Naive B cell (primary cell): ENCODE data around the gene LYRM9. TPM values are rescaled to one million over a fixed set of nuclear protein-coding genes. Genes with fewer than 3 reads are reported as not detected.
"Not testable (repeated sequence)": the region's sequence is repeated elsewhere in the genome, so short reads cannot be mapped to it uniquely, and the experiment has no call there.

Experiments
- ATAC-seq, 2 donors: fragments of 150-1000 bp; cut with Tn5 transposase; 2 replicates each; pipeline ENCODE4 v1.10.0; 2021; ENCODE audit warnings: low read depth in 2 of 2, mild to moderate bottlenecking in 2 of 2, moderate library complexity in 2 of 2
- DNase-seq: peaks from one replicate; pipeline ENCODE4 v3.0.0; 2022
- H3K27ac Mint-ChIP-seq, 6 donors: one replicate each; pipeline ENCODE4 v1.8.0; 2020 to 2022; ENCODE audit warnings: mild to moderate bottlenecking in 6 of 6, mixed read lengths in 6 of 6, moderate library complexity in 5 of 6, inconsistent platforms in 2 of 6
- H3K27me3 Mint-ChIP-seq, 3 donors: one replicate each; pipeline ENCODE4 v1.8.0; 2021 to 2022; ENCODE audit warnings: mixed read lengths in 3 of 3, mild to moderate bottlenecking in 1 of 3
- H3K36me3 Mint-ChIP-seq, 2 donors: one replicate each; pipeline ENCODE4 v1.8.0; 2020 to 2022; ENCODE audit warnings: mixed read lengths in 2 of 2, inconsistent platforms in 1 of 2, mild to moderate bottlenecking in 1 of 2
- H3K4me1 Mint-ChIP-seq, 3 donors: one replicate each; pipeline ENCODE4 v1.8.0; 2020 to 2022; ENCODE audit warnings: mixed read lengths in 3 of 3, inconsistent platforms in 1 of 3, mild to moderate bottlenecking in 1 of 3, moderate library complexity in 1 of 3
- H3K4me3 Mint-ChIP-seq, 8 donors: one replicate each; pipeline ENCODE4 v1.8.0; 2020 to 2022; ENCODE audit warnings: mild to moderate bottlenecking in 8 of 8, mixed read lengths in 8 of 8, moderate library complexity in 8 of 8, inconsistent platforms in 2 of 8
- H3K9me3 Mint-ChIP-seq, 7 donors: one replicate each; pipeline ENCODE4 v1.8.0; 2020 to 2022; ENCODE audit warnings: mixed read lengths in 7 of 7, mild to moderate bottlenecking in 5 of 7, inconsistent platforms in 2 of 7, moderate library complexity in 1 of 7
- polyA plus RNA-seq, 6 donors: library from polyadenylated mRNA; unstranded; fragments of 300-500 nt; fragmentation: Illumina TruSeq; gene quantifications; one replicate each; pipeline ENCODE4 v1.2.3, GENCODE V29; 2021; ENCODE audit warnings: low read depth in 6 of 6

Gene LYRM9
- polyA plus RNA-seq, 6 donors from 2014 or later: 16.7 to 29.0 (median 25.3) TPM

GRCh38 chr17:27839571-27840405 lies 53.4 kb downstream of the LYRM9 start:
- ATAC-seq, H3K27me3 Mint-ChIP-seq, H3K4me3 Mint-ChIP-seq, H3K4me1 Mint-ChIP-seq, H3K27ac Mint-ChIP-seq, DNase-seq, H3K9me3 Mint-ChIP-seq, H3K36me3 Mint-ChIP-seq: not testable (repeated sequence)

DNA sequence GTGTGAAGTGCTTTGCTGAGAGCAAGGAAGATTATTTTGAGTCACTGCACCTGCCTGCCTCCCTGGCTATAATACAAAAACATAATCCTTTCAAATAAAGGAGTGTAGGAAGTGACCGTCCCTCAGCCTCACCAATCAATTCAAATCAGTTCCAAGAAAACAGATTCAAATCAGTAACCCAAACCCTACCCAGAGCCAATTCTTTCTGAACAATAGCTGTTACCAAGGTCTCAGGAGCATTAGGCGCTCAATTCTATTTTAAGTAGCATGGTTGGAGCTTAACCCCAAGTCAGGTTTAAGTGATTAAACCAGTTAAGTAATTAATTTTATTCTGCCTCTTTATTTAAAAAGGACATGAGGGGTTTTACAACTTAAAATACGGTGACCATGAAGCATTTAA lies 54.6 kb downstream of the LYRM9 start:
- not testable (repeated sequence) for H3K4me1 Mint-ChIP-seq, H3K27ac Mint-ChIP-seq, H3K27me3 Mint-ChIP-seq, DNase-seq, H3K36me3 Mint-ChIP-seq, H3K9me3 Mint-ChIP-seq, H3K4me3 Mint-ChIP-seq, ATAC-seq

GRCh38 chr17:27837769-27838168 lies 55.4 kb downstream of the LYRM9 start:
- not testable (repeated sequence) for H3K4me3 Mint-ChIP-seq, H3K27me3 Mint-ChIP-seq, H3K4me1 Mint-ChIP-seq, DNase-seq, H3K9me3 Mint-ChIP-seq, H3K27ac Mint-ChIP-seq, ATAC-seq, H3K36me3 Mint-ChIP-seq

GRCh38 chr17:27836651-27837050 lies 56.5 kb downstream of the LYRM9 start:
- H3K27me3 Mint-ChIP-seq: no peaks in the 10 kb centered on the region
- ATAC-seq (no peak), DNase-seq (no peak)
- H3K9me3 Mint-ChIP-seq: peaks cover 0 to 9% (median 5%) of the 10 kb centered on the region in 7 donors
- H3K27ac Mint-ChIP-seq: no peak overlapping the region
- peaks cover 4 to 6% (median 6%) of the 10 kb centered on the region in 3 donors for H3K4me1 Mint-ChIP-seq
- peaks cover 0 to 5% of the 10 kb centered on the region in 2 donors for H3K36me3 Mint-ChIP-seq
- no peak overlapping the region for H3K4me3 Mint-ChIP-seq

GRCh38 chr17:27834571-27834970 lies 58.6 kb downstream of the LYRM9 start:
- peaks cover 0 to 5% of the 10 kb centered on the region in 2 donors for H3K36me3 Mint-ChIP-seq
- H3K9me3 Mint-ChIP-seq: peaks cover 0 to 9% (median 5%) of the 10 kb centered on the region in 7 donors
- ATAC-seq (no peak), DNase-seq (no peak)
- H3K27ac Mint-ChIP-seq: no peak overlapping the region
- H3K4me1 Mint-ChIP-seq: peaks cover 4 to 6% (median 6%) of the 10 kb centered on the region in 3 donors
- H3K27me3 Mint-ChIP-seq: no peaks in the 10 kb centered on the region
- H3K4me3 Mint-ChIP-seq: no peak overlapping the region

DNA sequence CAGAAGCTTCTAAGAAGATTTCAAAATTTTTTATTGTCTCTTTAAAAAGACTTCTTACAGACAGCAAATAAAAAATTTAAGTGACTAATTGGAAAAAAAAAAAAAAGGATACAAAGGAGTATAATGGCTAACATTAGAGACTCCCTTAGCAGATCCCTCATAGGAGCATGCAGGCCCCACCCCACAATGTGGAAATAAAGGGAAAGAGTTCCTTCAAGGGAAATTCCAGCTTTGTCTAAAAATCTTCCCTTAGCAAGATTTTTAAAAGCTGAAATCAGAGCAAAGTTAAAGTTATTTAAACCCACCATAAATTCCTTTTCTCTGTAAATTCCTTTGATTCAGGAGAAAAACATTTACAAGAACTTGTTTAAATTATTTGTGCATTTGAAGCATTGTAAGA lies 60.3 kb downstream of the LYRM9 start:
- H3K4me1 Mint-ChIP-seq: peaks cover 4 to 6% (median 6%) of the 10 kb centered on the region in 3 donors
- H3K36me3 Mint-ChIP-seq: peaks cover 0 to 5% of the 10 kb centered on the region in 2 donors
- ATAC-seq (no peak), DNase-seq (no peak)
- H3K4me3 Mint-ChIP-seq: no peak overlapping the region
- no peak overlapping the region for H3K27ac Mint-ChIP-seq
- H3K9me3 Mint-ChIP-seq: peaks cover 0 to 9% (median 5%) of the 10 kb centered on the region in 7 donors
- H3K27me3 Mint-ChIP-seq: peaks cover 2 to 6% (median 3%) of the 10 kb centered on the region in 3 donors

DNA sequence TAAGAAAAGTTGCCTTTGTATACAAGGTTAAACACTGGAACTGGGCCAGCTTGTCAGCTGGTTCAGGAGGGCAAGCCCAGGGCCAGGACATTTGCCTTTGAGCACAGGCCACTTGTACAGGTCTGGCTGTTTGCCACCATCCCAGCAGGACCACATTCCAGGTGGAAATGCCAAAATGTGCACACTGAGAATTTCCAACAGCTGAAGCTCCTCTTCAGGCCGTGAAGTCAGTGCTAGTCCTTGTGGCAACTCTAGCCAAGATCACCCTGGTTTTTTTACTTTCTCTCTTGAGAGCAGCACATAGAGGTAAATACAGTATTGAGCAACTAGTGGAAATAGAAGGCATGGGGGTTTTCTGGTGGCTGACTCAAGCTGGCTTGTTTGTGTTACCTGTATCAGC lies 63.3 kb downstream of the LYRM9 start:
- DNase-seq, H3K4me1 Mint-ChIP-seq, H3K4me3 Mint-ChIP-seq, H3K27ac Mint-ChIP-seq, H3K9me3 Mint-ChIP-seq, H3K36me3 Mint-ChIP-seq, ATAC-seq: not testable (repeated sequence)
- H3K27me3 Mint-ChIP-seq: peaks cover 13 to 14% (median 13%) of the 10 kb centered on the region in 3 donors

- H3K4me3 Mint-ChIP-seq, H3K4me1 Mint-ChIP-seq, H3K27ac Mint-ChIP-seq, H3K36me3 Mint-ChIP-seq, DNase-seq, ATAC-seq, H3K9me3 Mint-ChIP-seq: not testable (repeated sequence)
- H3K27me3 Mint-ChIP-seq: peaks cover 13 to 14% (median 13%) of the 10 kb centered on the region in 3 donors
These were observed 63.9 kb downstream of the LYRM9 start for GRCh38 chr17:27829143-27829711.

Other genes starting within 250 kb of the LYRM9 start
- gene NOS2, start 92.8 kb downstream of the LYRM9 start, polyA plus RNA-seq: under 1 TPM in 1 of 6 donors, not detected in 5; 0.08 TPM
- 1 to 10 TPM; 1.3 to 6.9 (median 2.0) TPM for gene NLK, start 149.3 kb upstream of the LYRM9 start, polyA plus RNA-seq